ENCODE measurements around the gene PCBP4.

The PCBP4 gene

DNA sequence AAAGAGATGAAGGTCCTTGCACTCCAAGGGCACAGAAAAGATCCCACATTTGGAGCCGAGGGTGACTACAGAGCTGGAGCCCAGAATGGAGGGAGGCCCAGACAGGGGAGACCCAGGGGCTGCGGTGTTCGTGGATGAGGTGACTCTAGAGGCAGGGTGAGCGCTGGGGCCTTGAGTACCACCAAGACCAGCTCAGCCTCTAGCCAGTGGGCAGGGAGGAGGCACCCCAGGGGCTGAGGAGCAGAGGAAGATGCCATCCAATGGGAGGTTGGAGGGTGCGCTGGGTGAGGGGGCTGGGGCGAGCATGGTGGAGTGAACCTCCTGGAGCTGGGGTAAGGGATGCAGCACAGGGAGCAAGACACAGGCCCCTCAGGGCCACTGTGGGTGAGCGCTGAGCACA is 38.8 kb downstream of the PCBP4 start:
- TF ChIP-seq, protein P1, sequence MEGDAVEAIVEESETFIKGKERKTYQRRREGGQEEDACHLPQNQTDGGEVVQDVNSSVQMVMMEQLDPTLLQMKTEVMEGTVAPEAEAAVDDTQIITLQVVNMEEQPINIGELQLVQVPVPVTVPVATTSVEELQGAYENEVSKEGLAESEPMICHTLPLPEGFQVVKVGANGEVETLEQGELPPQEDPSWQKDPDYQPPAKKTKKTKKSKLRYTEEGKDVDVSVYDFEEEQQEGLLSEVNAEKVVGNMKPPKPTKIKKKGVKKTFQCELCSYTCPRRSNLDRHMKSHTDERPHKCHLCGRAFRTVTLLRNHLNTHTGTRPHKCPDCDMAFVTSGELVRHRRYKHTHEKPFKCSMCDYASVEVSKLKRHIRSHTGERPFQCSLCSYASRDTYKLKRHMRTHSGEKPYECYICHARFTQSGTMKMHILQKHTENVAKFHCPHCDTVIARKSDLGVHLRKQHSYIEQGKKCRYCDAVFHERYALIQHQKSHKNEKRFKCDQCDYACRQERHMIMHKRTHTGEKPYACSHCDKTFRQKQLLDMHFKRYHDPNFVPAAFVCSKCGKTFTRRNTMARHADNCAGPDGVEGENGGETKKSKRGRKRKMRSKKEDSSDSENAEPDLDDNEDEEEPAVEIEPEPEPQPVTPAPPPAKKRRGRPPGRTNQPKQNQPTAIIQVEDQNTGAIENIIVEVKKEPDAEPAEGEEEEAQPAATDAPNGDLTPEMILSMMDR (IDR thresholded peaks at IDR 0.05; ENCODE audit: low read depth, low read length), result no peak
- H3K4me3 ChIP-seq (ENCODE audit: low read depth, low read length), result no peak overlapping the region

DNA sequence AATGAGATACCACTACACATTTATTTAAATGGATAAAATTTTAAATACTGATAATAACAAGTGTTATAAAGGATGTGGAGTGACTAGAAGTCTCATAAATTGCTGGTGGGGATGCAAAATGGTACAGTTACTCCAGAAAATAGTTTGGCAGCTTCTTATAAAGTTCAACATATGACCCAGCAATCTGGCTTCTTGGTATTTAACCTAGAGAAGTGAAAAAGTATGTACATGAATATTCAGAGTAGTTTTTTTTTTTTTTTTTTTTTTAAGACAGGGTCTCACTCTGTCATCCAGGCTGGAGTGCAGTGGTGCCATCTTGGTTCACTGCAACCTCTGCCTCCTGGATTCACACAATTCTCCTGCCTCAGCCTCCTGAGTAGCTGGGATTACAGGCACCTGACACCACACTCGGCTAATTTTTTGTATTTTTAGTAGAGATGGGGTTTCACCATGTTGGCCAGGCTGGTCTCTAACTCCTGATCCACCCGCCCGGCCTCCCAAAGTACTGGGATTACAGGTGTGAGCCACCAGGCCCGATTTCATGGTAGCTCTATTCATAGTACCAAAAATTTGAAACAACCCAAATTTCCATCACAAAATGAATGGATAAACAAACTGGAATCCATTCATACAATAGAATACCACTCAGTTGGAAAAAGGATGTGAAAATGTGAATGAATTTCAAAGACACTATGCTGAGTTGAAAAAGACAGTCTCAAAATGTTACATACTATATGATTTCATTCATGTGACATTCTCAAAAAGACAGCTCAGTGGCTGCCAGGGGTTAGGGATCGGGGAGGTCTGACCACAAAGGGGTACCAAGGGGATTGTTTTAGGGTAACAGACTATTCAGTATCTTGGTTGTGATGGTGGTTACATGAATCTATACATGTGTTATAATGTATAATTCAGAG is 39.9 kb downstream of the PCBP4 start:
- TF ChIP-seq, protein P1 (IDR thresholded peaks at IDR 0.05; ENCODE audit: low read depth, low read length), result no peak
- no peak overlapping the region for H3K4me3 ChIP-seq (ENCODE audit: low read depth, low read length)

DNA sequence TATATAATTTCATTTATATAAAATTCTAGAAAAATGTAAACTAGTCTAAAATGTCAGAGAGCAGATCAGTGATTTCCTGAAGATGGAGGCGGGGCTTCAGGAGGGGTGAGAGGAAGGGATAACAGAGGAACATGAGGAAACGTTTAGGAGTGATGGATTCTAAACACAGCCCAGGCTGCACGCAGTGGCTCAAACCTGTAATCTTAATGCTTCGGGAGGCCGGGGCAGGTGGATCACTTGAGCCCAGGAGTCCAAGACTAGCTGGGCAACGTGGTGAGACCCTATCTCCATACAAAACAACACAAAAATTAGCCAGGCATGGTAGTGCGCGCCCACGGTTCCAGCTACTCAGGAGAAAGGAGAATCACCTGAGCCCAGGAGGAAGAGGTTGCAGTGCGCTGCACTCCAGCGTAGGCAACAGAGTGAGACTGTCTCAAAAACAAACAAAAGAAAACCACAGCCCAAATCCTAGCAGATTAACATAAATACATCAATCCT is 46.1 kb downstream of the PCBP4 start:
- H3K4me3 ChIP-seq (ENCODE audit: low read depth, low read length), result no peak overlapping the region
- TF ChIP-seq, protein P1 (IDR thresholded peaks at IDR 0.05; ENCODE audit: low read depth, low read length), result no peak

GRCh38 chr3:51916418-51916817 is 50.8 kb downstream of the PCBP4 start:
- H3K4me3 ChIP-seq (ENCODE audit: low read depth, low read length), result no peak overlapping the region
- TF ChIP-seq, protein P1 (IDR thresholded peaks at IDR 0.05; ENCODE audit: low read depth, low read length), result no peak

GRCh38 chr3:51908026-51908425 is 59.2 kb downstream of the PCBP4 start:
- TF ChIP-seq, protein P1 (IDR thresholded peaks at IDR 0.05; ENCODE audit: low read depth, low read length), result no peak
- H3K4me3 ChIP-seq (ENCODE audit: low read depth, low read length), result no peak overlapping the region
